ENCODE measurements around the gene YY1. TPM values are rescaled to one million over a fixed set of nuclear protein-coding genes. Genes with fewer than 3 reads are reported as not detected.

Gene YY1
- polyA plus RNA-seq, 3 donors = 13.3 to 35.2 (median 15.7) TPM

GRCh38 chr14:100293497-100294212 is 54.7 kb downstream of the YY1 start:
- H4K20me1 ChIP-seq (ENCODE audit: insufficient read depth, low read length) = no peaks in the 10 kb centered on the region
- Mint-ChIP-seq H3K9me3 (peaks cover 0 to under 1% (median 0%) of the 10 kb centered on the region in 7 donors), H3K4me1 (peaks cover 44% of the 10 kb centered on the region), H3K36me3 (peaks cover 36 to 44% of the 10 kb centered on the region in 2 donors), H3K4me3 (no peak overlapping the region), H3K27ac (peak overlapping the region in 1 of 7 donors; percentile 73), H3K27me3 (ENCODE audit: low read depth in 3 of 3) (peaks cover 0 to 2% (median 0%) of the 10 kb centered on the region in 3 donors)
- no peak for TF ChIP-seq CTCF (IDR thresholded peaks at IDR 0.05)
- no peak overlapping the region for H2AFZ ChIP-seq (ENCODE audit: insufficient read depth, low read depth, low read length, poor library complexity, severe bottlenecking)
- 82% methylated on average over 9 of the region's 14 CpGs for WGBS (ENCODE audit: insufficient coverage)
- H3K9me3 ChIP-seq (replicated peaks in 1 of 2; ENCODE audit: control insufficient read depth in 1 of 2, insufficient read depth in 1 of 2, low read length in 2 of 2) = no peaks in the 10 kb centered on the region
- H3K4me3 ChIP-seq (replicated peaks in 1 of 3; ENCODE audit: low read depth in 2 of 3, low read length in 3 of 3) = no peak overlapping the region
- H3K79me2 ChIP-seq (ENCODE audit: insufficient read depth, low read length) = no peaks in the 10 kb centered on the region
- H3K4me2 ChIP-seq (replicated peaks; ENCODE audit: extremely low read depth, low read length, poor library complexity, severe bottlenecking) = no peak overlapping the region
- peaks cover 12 to 25% of the 10 kb centered on the region in 2 donors for H3K36me3 ChIP-seq (replicated peaks in 1 of 2; ENCODE audit: control insufficient read depth in 1 of 2, insufficient read depth in 2 of 2, low read length in 2 of 2)
- H3K27me3 ChIP-seq (ENCODE audit: control insufficient read depth in 2 of 2, insufficient read depth in 2 of 2, low read length in 2 of 2) = no peaks in the 10 kb centered on the region
- no peak for DNase-seq
- H3K27ac ChIP-seq (ENCODE audit: low read depth in 1 of 2, low read length in 2 of 2) = no peak overlapping the region
- H3K4me1 ChIP-seq (ENCODE audit: control insufficient read depth in 1 of 2, insufficient read depth in 2 of 2, low read length in 2 of 2) = peaks cover 39 to 50% of the 10 kb centered on the region in 2 donors
- H3K9ac ChIP-seq (ENCODE audit: insufficient read depth, low read length, poor library complexity, severe bottlenecking) = no peak overlapping the region
- intact Hi-C loops (cut with micrococcal nuclease) = no loop called here

DNA sequence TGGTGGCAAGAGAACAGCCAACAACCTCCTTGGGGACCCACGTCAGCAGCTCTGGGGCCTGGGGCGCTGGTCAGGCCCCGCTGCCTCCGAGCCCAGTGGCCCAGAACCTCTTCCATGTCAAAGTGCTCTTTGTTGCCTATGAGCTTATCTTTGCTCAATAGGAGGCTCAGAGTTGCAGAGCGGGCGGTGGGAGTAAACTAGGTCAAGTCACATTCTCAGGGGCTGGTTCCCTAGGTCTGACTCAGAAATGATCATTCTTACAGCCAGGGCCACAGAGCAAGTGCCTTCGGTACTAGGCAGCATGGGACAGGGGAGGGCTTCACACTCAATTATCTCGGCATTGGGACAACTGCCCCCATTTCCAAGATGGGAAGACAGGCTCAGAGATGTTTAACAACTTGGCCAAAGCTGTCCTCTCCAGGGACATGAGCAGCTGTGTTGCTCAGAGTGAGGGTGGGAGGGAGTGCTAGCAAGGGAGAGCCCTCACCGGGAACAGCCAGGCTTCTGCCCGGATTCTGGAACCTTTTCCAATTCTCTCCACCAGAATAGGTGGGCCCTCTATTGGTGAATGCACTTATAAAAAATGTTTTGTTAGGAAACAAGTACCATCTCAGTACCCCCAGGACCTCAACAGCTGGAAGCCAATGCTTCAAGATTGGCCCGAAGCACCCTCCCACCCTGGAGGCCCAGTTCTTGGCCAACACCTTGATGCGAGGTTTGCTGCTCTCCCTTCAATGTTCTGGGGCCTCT is 55.4 kb downstream of the YY1 start:
- TF ChIP-seq CTCF (IDR thresholded peaks at IDR 0.05) = no peak
- peak overlapping the region in 1 of 2 donors; percentile 82 for H3K27ac ChIP-seq (ENCODE audit: low read depth in 1 of 2, low read length in 2 of 2)
- WGBS (ENCODE audit: insufficient coverage) = 93% methylated on average over 9 of the region's 12 CpGs
- H3K4me3 Mint-ChIP-seq = no peak overlapping the region
- DNase-seq = no peak
- no peaks in the 10 kb centered on the region for H3K27me3 ChIP-seq (ENCODE audit: control insufficient read depth in 2 of 2, insufficient read depth in 2 of 2, low read length in 2 of 2)
- H4K20me1 ChIP-seq (ENCODE audit: insufficient read depth, low read length) = no peaks in the 10 kb centered on the region
- H3K36me3 Mint-ChIP-seq = peaks cover 34 to 46% of the 10 kb centered on the region in 2 donors
- no peaks in the 10 kb centered on the region for H3K9me3 ChIP-seq (replicated peaks in 1 of 2; ENCODE audit: control insufficient read depth in 1 of 2, insufficient read depth in 1 of 2, low read length in 2 of 2)
- no peak overlapping the region for H3K9ac ChIP-seq (ENCODE audit: insufficient read depth, low read length, poor library complexity, severe bottlenecking)
- H2AFZ ChIP-seq (ENCODE audit: insufficient read depth, low read depth, low read length, poor library complexity, severe bottlenecking) = no peak overlapping the region
- H3K79me2 ChIP-seq (ENCODE audit: insufficient read depth, low read length) = no peaks in the 10 kb centered on the region
- H3K4me3 ChIP-seq (replicated peaks in 1 of 3; ENCODE audit: low read depth in 2 of 3, low read length in 3 of 3) = no peak overlapping the region
- H3K27ac Mint-ChIP-seq = no peak overlapping the region
- no peak overlapping the region for H3K4me2 ChIP-seq (replicated peaks; ENCODE audit: extremely low read depth, low read length, poor library complexity, severe bottlenecking)
- H3K4me1 ChIP-seq (ENCODE audit: control insufficient read depth in 1 of 2, insufficient read depth in 2 of 2, low read length in 2 of 2) = peaks cover 39 to 50% of the 10 kb centered on the region in 2 donors
- peaks cover 45% of the 10 kb centered on the region for H3K4me1 Mint-ChIP-seq
- intact Hi-C loops (cut with micrococcal nuclease) = no loop called here
- H3K36me3 ChIP-seq (replicated peaks in 1 of 2; ENCODE audit: control insufficient read depth in 1 of 2, insufficient read depth in 2 of 2, low read length in 2 of 2) = peaks cover 12 to 20% of the 10 kb centered on the region in 2 donors
- H3K27me3 Mint-ChIP-seq (ENCODE audit: low read depth in 3 of 3) = peaks cover 0 to 2% (median 0%) of the 10 kb centered on the region in 3 donors
- no peaks in the 10 kb centered on the region for H3K9me3 Mint-ChIP-seq

All from CD14-positive monocyte (primary cell).